ENCODE results near the gene WNT3A.

GRCh38 chr1:228066416-228066815 lies 59.6 kb downstream of the WNT3A start:
- TF ChIP-seq CTCF (conservative IDR thresholded peaks at IDR 0.05) (no peak), EZH2 (IDR thresholded peaks at IDR 0.05; ENCODE audit: low read depth) (no peak)
